Measurements from ENCODE around the gene OMA1.

The OMA1 gene

DNA sequence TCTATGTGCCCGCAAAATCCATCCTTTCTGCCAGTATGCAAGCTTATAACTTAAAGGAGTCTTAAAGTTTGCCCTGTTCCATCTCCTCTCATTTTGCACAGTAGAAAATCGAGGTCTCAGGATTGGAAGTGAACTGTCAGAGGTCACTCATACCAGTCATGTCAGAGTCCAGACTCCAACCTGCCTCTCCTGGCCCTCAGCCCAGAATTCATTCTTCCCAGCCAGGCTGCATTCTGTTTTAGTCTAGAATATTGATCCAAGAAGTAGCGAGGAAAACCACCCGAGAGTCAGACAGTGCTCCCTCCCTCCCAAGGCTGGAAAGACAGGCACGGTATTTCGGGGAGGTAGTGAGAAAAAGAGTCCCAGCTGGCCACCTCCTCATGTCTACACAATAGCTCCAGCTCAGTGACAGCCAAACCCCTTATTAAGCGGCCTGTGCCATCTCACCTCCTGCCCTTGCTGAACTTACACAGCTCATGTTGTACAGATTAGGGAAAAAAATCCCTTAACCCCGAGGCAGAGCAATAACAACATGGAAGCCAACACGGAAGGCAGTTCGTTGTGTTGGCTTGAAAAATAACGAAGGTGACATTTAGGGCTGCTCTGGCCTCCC lies 89.4 kb downstream of the OMA1 start:
- DNase-seq (ENCODE audit: low spot score): no peak

DNA sequence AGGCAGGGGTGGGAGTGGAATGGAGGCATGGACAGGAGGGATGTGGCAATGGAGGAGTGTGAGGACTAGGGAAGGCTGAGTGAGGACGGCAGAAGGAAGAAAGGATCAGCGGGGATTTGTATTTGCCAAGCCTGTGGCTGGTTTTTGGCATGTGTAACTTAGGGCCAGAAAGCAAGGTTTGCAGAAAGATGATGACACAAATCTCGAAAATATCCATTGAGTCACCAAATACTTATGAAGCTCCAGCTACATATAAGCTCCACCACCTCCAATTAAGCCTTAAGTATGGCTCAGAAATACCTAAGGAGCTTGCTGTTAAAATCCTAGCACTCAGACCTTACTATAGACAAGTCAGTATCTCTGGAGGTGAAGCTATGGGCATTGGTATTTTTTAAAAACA lies 90.1 kb downstream of the OMA1 start:
- DNase-seq (ENCODE audit: low spot score): no peak

- no peak for DNase-seq (ENCODE audit: low spot score)
These were observed 91.7 kb downstream of the OMA1 start for GRCh38 chr1:58454807-58455206.

DNA sequence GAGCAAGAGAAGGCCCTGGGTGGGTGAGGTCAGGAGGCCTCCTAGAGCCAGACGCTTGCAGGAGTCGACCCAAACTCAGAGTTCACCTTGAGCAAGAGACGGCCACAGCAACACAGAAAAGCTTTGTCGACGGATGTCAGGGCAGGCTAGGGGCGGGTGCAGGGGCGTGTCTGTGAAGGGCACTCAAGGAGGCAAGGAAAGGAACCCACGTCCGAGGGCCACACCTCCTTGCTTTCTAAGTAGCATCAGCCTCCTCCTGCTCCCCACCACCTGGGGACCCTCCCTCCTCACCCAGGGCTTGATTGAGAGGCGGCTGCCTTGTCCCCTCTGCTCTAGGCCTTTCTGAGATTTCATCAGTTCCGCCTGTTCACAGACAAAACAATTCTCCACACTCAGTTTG lies 92.1 kb downstream of the OMA1 start:
- no peak for DNase-seq (ENCODE audit: low spot score)

DNA sequence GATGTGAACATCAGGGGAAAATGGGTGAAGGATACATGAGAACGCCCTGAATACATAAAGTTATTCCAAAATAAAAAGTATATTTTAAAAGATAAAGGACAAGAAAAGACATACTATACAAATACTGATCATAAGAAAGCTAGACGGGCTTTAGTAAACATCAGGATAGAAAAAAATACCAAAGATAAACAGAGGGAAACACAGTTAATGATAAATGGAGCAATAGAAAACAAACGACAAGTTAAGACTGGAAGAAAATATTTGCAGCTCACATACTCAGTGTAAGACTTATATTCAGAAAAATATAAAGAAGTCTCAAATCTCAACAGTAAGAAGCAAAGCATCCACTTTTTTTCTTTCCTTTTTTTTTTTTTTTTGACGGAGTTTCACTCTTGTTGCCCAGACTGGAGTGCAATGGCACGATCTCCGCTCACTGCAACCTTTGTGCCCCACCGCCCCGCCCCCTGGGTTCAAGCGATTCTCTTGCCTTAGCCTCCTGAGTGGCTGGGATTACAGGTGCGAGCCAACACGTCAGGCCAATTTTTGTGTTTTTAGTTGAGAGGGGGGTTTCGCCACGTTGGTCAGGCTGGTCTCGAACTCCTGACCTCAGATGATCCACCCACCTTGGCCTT lies 94.8 kb downstream of the OMA1 start:
- DNase-seq (ENCODE audit: low spot score): no peak

- DNase-seq (ENCODE audit: low spot score): no peak
These were observed 98.6 kb downstream of the OMA1 start for GRCh38 chr1:58447886-58448285.

GRCh38 chr1:58447042-58447441 lies 99.5 kb downstream of the OMA1 start:
- DNase-seq (ENCODE audit: low spot score): no peak

DNA sequence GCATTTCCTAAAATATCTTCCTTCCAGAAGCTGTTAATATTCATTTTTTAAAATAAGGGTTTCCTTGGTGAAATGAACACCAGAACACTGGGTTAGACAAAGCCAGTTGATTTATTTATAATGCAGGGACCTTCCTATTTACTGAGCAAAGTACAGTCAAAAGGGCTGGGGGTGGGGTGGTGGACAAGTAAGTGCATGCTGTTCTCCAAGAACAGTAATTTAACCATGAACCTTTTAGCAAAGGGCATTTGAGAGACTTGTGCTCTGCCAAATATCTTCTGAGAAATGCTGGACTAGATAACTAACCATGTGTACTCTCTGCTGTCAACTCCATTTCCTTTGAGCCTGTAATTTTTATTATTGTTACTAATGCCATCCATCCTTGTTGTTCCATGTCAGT lies 100.2 kb downstream of the OMA1 start:
- DNase-seq (ENCODE audit: low spot score): no peak

DNA sequence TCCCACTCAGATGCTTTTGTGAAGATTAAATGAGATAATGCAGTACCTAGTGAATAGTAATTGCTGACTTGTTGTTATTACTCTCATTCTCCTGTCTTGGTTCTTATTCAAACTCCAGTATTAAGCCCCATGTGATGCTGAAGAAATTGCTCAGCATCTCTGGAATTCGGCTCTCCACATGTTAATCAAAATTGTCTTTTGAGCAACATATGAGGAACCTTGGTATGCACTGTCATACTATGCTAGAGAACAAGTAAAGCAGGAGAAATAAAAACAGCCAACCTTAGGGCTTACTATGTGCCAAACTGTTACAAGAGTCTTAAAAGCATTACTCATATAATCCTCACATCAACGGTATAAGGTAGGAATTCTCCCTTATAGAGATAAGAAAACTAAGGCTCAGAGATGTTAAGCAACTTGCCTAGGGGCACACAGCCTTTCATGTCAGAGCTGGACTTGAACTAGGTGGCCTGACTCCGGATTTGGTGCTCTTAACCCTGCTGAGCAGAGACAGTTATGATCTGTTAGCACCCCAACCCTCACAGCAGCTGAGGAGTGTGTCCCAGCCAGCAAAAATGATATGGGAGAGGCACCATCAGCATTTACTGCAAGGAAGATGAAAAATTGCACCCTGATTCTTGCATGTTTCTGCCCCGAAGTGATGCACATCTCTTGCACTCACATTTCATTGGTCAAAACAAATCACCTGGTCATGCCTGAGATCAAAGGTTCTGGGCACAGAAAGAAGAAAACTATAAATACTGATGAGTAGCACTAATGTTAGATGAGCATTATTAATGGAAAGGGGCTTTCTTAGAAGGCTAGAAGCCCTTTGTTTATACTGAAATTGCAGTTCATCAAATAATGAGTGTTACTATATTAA lies 102.3 kb downstream of the OMA1 start:
- DNase-seq (ENCODE audit: low spot score): no peak

DNA sequence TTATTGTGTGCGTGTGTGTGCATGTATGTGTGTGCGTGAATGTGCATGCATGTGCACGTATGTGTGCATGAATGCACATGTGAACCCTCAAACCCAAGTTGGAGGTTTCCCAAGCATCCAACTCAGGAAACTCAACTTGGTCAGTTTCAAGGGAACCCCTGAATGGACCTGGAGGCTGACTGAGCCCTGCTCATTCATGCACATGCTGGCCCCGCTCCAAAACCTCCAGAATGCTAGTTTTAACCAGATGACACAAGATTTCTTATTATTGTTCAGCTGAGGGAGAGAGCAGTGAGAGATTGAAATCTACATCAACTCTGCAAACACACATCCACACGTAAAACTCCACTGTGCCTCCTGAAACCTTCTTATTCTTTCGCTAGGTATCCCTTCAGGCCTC lies 104.4 kb downstream of the OMA1 start:
- DNase-seq (ENCODE audit: low spot score): no peak

DNA sequence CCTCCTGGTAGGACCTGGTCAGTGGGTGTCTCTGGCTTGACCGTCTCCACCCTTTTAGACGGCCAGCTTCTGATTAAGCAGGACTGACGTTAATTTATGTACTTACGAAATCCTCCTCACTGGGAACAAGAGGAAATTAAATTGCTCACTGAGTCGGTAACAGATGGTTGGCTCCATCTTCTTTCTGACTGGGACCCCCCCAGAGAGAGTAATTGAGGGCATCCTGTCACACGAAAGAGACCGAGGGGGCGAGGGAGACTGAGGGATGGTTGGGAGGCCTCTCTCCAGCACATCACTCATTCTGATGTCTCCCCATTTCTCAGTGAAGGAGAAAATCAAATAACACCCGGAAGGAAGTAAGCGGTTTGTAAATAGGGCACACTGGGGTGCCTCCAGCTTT lies 104.8 kb downstream of the OMA1 start:
- no peak for DNase-seq (ENCODE audit: low spot score)

- DNase-seq (ENCODE audit: low spot score): no peak
These were observed 105.8 kb downstream of the OMA1 start for GRCh38 chr1:58440696-58441095.

- no peak for DNase-seq (ENCODE audit: low spot score)
These were observed 106.6 kb downstream of the OMA1 start for GRCh38 chr1:58439946-58440345.

- no peak for DNase-seq (ENCODE audit: low spot score)
These were observed 108.1 kb downstream of the OMA1 start for GRCh38 chr1:58438468-58438867.

DNA sequence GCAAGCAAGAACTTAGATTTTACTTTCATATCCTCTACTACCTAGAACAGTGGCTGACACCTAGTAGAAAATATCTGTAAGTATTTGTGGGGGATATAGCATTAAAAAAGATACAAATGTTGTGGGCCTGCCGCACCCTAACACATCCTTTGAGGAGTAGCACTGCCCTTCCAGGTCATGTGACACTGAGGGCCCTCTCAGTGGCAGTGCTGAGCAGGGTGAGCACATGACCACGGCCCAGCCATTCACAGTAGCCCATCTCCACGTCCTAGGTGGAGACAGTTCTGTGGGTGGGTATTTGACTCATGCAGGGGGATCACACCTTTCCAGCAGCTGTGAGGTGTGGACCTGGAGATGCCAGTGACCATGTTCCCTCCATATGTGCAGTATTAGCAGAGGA lies 108.9 kb downstream of the OMA1 start:
- no peak for DNase-seq (ENCODE audit: low spot score)

- no peak for DNase-seq (ENCODE audit: low spot score)
These were observed 109.8 kb downstream of the OMA1 start for GRCh38 chr1:58436615-58437297.

DNA sequence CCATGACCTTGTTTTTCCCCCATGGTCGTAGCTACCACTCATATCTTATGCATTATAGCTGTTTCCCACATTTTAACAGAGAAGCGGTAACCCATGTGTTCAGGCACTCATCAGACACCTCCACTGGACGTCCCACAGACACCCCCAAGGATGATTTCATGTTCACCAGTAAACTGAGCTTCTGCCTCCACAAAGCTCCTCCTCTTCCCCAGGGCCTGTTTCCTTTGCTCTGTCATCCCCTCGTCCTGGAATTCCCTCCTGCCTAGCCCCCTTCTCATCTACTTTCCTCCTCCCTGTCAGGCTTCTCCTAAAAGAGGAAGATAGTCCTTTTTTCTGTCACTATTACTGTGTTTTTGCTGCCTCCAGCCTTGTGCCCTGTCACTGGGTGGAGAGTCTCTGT lies 111.2 kb downstream of the OMA1 start:
- no peak for DNase-seq (ENCODE audit: low spot score)

DNA sequence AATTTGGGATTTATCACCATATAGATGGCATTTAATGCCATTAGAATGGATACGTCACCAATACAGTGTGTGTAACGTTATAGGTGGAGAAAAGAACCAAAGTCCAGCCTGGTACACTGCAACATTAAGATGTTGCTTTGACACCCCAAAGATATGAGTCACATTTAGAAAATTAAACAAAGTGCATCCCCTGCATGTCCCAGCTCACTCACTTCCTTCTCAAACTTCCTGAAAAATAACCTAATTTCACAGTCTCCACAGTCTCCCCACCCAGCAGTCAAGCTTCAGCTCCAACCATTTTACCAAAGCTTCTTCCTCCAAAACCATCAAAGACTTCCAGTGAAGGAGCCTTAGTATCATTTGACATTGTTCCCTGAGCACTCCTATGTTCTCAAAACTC lies 111.9 kb downstream of the OMA1 start:
- no peak for DNase-seq (ENCODE audit: low spot score)

- DNase-seq (ENCODE audit: low spot score): no peak
These were observed 112.3 kb downstream of the OMA1 start for GRCh38 chr1:58434181-58434580.

DNA sequence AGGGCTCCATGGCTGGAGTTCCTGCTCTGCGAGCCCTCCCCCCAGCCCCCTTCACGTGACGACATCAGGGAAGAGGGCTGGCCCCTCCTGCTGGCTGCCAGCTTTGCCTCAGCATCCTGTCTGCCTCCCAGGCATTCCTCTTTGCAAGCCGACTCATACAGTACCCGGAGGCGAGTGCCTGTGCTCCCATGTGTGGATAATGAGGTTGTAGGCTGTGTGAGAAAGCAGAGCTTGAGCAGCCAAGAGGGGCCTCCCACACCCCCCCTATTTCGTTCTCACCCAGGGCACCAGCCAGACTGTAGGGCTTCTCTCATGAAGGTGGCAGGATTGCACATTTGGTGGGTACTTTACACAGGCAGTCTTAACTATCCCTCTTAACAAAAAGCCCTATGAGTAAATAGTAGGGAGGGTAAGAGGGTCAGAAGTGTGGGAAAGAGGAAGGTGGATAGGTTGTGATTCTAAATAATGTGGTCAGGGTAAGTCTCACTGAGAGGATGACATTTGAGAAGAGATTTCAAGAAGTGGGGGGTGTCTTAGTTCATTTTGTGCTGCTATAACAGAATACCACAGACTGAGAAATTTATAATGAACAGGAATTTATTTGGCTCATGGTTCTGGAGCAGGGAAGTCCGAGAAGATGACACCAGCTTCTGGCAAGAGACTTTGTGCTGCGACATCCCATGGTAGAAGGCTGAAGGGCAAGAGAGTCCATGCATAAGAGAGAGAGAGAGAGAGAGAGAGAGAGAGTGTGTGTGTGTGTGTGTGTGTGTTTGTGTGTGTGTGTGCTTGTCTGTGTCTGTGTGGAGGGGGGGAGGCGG lies 113.5 kb downstream of the OMA1 start:
- no peak for DNase-seq (ENCODE audit: low spot score)

- no peak for DNase-seq (ENCODE audit: low spot score)
These were observed 114.5 kb downstream of the OMA1 start for GRCh38 chr1:58431901-58432620.

Measured in LoVo (cell line).